ENCODE results near the gene GJC1.

DNA sequence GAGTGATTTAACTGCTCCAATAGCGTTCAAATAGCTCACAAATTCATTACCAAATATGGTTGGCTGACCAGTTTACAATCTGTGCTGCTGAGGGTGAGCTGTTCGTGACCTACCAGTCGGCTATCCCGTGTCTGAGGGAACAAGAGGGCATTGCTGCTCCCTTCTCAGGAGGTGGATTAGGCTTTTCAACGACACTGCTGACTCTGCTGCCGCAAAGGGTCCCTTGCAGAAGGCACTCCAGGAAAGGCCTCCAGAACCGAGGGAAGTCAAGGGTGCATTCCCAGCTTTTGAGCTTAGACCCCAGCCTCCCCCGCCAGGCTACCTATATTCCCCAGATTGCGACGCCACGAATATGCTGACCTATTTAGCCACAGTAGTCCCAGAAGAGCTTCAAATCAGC lies 32.3 kb downstream of the GJC1 start:
- no peak for TF ChIP-seq CREM (IDR thresholded peaks at IDR 0.05; ENCODE audit: low read depth)
- TF ChIP-seq, protein P1, sequence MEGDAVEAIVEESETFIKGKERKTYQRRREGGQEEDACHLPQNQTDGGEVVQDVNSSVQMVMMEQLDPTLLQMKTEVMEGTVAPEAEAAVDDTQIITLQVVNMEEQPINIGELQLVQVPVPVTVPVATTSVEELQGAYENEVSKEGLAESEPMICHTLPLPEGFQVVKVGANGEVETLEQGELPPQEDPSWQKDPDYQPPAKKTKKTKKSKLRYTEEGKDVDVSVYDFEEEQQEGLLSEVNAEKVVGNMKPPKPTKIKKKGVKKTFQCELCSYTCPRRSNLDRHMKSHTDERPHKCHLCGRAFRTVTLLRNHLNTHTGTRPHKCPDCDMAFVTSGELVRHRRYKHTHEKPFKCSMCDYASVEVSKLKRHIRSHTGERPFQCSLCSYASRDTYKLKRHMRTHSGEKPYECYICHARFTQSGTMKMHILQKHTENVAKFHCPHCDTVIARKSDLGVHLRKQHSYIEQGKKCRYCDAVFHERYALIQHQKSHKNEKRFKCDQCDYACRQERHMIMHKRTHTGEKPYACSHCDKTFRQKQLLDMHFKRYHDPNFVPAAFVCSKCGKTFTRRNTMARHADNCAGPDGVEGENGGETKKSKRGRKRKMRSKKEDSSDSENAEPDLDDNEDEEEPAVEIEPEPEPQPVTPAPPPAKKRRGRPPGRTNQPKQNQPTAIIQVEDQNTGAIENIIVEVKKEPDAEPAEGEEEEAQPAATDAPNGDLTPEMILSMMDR (IDR thresholded peaks at IDR 0.05 in 2 of 3, conservative IDR thresholded peaks at IDR 0.05 in 1 of 3; ENCODE audit: insufficient read depth in 2 of 3, low read depth in 1 of 3, low read length in 3 of 3) = no peak
- no peak for TF ChIP-seq MAFK (IDR thresholded peaks at IDR 0.05; ENCODE audit: low read length)
- no peak for TF ChIP-seq MTF1 (CRISPR knock-in tag; IDR thresholded peaks at IDR 0.05; ENCODE audit: borderline replicate concordance)
- TF ChIP-seq, protein P2, sequence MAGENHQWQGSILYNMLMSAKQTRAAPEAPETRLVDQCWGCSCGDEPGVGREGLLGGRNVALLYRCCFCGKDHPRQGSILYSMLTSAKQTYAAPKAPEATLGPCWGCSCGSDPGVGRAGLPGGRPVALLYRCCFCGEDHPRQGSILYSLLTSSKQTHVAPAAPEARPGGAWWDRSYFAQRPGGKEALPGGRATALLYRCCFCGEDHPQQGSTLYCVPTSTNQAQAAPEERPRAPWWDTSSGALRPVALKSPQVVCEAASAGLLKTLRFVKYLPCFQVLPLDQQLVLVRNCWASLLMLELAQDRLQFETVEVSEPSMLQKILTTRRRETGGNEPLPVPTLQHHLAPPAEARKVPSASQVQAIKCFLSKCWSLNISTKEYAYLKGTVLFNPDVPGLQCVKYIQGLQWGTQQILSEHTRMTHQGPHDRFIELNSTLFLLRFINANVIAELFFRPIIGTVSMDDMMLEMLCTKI (IDR thresholded peaks at IDR 0.05; ENCODE audit: partially characterized antibody) = no peak
- TF ChIP-seq GTF2F1 (IDR thresholded peaks at IDR 0.05; ENCODE audit: low read depth, low read length) = no peak
- TF ChIP-seq GATA2 (CRISPR knock-in tag; IDR thresholded peaks at IDR 0.05) = no peak
- TF ChIP-seq MAFG (tag; conservative IDR thresholded peaks at IDR 0.05) = no peak
- TF ChIP-seq, protein P3, sequence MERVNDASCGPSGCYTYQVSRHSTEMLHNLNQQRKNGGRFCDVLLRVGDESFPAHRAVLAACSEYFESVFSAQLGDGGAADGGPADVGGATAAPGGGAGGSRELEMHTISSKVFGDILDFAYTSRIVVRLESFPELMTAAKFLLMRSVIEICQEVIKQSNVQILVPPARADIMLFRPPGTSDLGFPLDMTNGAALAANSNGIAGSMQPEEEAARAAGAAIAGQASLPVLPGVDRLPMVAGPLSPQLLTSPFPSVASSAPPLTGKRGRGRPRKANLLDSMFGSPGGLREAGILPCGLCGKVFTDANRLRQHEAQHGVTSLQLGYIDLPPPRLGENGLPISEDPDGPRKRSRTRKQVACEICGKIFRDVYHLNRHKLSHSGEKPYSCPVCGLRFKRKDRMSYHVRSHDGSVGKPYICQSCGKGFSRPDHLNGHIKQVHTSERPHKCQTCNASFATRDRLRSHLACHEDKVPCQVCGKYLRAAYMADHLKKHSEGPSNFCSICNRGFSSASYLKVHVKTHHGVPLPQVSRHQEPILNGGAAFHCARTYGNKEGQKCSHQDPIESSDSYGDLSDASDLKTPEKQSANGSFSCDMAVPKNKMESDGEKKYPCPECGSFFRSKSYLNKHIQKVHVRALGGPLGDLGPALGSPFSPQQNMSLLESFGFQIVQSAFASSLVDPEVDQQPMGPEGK (CRISPR knock-in tag; IDR thresholded peaks at IDR 0.05; ENCODE audit: borderline replicate concordance) = no peak
